ENCODE measurements around the gene SPAG9.

DNA sequence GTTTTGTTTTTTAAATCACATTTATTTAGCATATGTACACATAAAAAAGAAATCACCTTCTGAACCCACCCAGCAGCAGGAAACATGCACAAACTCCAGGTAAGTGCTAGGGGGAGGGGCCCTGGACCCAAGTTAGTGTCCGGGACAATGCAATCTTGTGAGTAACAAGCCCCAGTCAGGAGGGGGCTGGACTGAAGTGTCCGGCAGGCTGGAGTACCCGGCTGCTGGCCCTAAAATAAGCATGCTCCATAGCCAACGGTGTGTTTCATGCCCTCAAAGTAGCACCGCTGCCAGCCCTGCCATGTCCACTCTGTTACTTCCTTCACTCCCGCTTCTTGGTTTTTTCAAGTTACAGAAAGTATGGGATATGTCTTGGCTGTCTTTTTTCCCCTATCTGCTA lies 102.1 kb downstream of the SPAG9 start:
- TF ChIP-seq POLR2A (IDR thresholded peaks at IDR 0.05; ENCODE audit: borderline replicate concordance, extremely low read depth, insufficient read depth, insufficient read length) (no peak), POLR2AphosphoS5 (IDR thresholded peaks at IDR 0.05; ENCODE audit: low read depth, low read length) (no peak), ZNF274 (IDR thresholded peaks at IDR 0.05; ENCODE audit: low read depth, low read length) (no peak), YY1 (IDR thresholded peaks at IDR 0.05; ENCODE audit: extremely low read depth, insufficient replicate concordance, low read depth, low read length) (no peak), SRF (IDR thresholded peaks at IDR 0.05; ENCODE audit: low read depth) (no peak), RAD21 (IDR thresholded peaks at IDR 0.05; ENCODE audit: low read depth) (no peak), EZH2phosphoT487 (IDR thresholded peaks at IDR 0.05; ENCODE audit: borderline replicate concordance) (no peak), ELF1 (IDR thresholded peaks at IDR 0.05; ENCODE audit: borderline replicate concordance, low read depth) (no peak)
- TF ChIP-seq, protein P1, sequence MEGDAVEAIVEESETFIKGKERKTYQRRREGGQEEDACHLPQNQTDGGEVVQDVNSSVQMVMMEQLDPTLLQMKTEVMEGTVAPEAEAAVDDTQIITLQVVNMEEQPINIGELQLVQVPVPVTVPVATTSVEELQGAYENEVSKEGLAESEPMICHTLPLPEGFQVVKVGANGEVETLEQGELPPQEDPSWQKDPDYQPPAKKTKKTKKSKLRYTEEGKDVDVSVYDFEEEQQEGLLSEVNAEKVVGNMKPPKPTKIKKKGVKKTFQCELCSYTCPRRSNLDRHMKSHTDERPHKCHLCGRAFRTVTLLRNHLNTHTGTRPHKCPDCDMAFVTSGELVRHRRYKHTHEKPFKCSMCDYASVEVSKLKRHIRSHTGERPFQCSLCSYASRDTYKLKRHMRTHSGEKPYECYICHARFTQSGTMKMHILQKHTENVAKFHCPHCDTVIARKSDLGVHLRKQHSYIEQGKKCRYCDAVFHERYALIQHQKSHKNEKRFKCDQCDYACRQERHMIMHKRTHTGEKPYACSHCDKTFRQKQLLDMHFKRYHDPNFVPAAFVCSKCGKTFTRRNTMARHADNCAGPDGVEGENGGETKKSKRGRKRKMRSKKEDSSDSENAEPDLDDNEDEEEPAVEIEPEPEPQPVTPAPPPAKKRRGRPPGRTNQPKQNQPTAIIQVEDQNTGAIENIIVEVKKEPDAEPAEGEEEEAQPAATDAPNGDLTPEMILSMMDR (IDR thresholded peaks at IDR 0.05 in 2 of 3, conservative IDR thresholded peaks at IDR 0.05 in 1 of 3; ENCODE audit: borderline replicate concordance in 1 of 3, insufficient read depth in 1 of 3, low read depth in 2 of 3, low read length in 2 of 3) = no peak
- TF ChIP-seq, protein P2, sequence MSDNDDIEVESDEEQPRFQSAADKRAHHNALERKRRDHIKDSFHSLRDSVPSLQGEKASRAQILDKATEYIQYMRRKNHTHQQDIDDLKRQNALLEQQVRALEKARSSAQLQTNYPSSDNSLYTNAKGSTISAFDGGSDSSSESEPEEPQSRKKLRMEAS (IDR thresholded peaks at IDR 0.05) = no peak
